Cardiac muscle cell (in vitro differentiated cells and primary cell): ENCODE results near the gene PCSK4. TPM values are rescaled to one million over a fixed set of nuclear protein-coding genes. Genes with fewer than 3 reads are reported as not detected.
"Not testable (repeated sequence)": the region's sequence is repeated elsewhere in the genome, so short reads cannot be mapped to it uniquely, and the experiment has no call there.

Experiments used
- DNase-seq, 2 donors: peaks; one replicate each; pipeline versions ENCODE4 v3.0.0 to v3.0.0-alpha.2; 2010 to 2017; ENCODE audit warnings: low read depth in 1 of 2, low spot score in 1 of 2
- H3K27ac ChIP-seq: fragments of 200-600 bp; sonication (generic); 2 replicates; pipeline ENCODE4 v1.5.1; 2016
- H3K27me3 ChIP-seq: fragments of 200-600 bp; sonication (generic); 2 replicates; pipeline ENCODE4 v1.6.0; 2016; ENCODE audit warnings: control low read depth
- H3K36me3 ChIP-seq: fragments of 200-600 bp; sonication (generic); 2 replicates; pipeline ENCODE4 v1.5.1; 2016; ENCODE audit warnings: control low read depth
- H3K4me1 ChIP-seq: fragments of 200-600 bp; sonication (generic); 2 replicates; pipeline ENCODE4 v1.8.1; 2017; ENCODE audit warnings: low read depth, mild to moderate bottlenecking, mixed run types
- H3K4me3 ChIP-seq: fragments of 200-600 bp; sonication (generic); 2 replicates; pipeline ENCODE4 v1.5.1; 2016; ENCODE audit warnings: mild to moderate bottlenecking
- H3K9me3 ChIP-seq: fragments of 200-600 bp; sonication (generic); 2 replicates; pipeline ENCODE4 v1.5.1; 2017; ENCODE audit warnings: low read depth, mild to moderate bottlenecking, control low read depth
- CTCF ChIP-seq: IDR thresholded peaks from 2 replicates; pipeline ENCODE4 v1.5.1; 2012; ENCODE audit warnings: low read depth, mild to moderate bottlenecking, low read length
- polyA plus RNA-seq: library from polyadenylated mRNA; unstranded; fragments of >200 nt; fragmentation: Nextera tagmentation; extraction: Ambion mirVana; gene quantifications from 2 replicates; pipeline ENCODE4 v1.2.1, GENCODE V29; 2016
- total RNA-seq: library from RNA; depleted of rRNA; stranded (reverse); fragments of >200 nt; gene quantifications from 2 replicates; pipeline ENCODE4 v1.2.3, GENCODE V29; 2016

PCSK4 gene
- total and polyA plus RNA-seq, 2 experiments from 2014 or later: 9.6 to 28.6 TPM

DNA sequence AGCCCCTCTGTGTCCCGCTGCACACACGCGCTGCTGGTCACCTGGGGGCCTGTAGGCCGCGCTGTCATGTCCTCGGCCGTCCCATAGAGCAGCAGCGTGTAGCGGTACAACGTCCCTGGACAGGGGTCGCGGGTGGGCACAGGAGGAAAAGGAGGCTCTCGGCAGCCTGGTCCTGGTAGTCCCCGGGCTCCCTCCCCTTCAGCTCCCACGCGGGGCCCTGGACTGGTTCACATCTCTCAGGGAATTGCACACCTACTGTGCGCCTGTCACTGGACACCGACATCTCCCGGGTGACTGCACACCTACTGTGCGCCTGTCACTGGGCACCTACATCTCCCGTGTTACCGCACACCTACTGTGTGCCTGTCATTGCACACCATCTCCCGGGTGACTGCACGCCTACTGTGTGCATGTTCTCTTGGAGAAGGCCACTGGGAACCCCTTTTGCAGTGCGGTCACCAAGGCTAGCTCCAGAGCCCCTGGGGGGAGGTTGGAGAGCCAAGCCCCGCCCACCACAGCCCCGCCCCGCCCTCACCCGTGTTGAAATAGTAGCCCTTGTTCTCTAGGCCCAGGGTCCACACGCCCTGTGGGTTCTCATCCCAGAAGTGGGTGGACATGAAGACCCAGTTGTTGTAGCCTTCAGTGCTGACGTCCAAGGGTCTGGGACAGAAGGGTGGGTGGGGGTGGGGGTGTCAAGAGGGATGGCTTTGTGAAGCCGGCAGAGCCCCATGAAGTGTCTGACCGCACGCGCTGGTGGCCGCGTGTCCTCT lies 7.6 kb downstream of the PCSK4 start:
- TF ChIP-seq CTCF: no peak
- H3K27me3 ChIP-seq: no peaks in the 10 kb centered on the region
- peaks cover 5% of the 10 kb centered on the region for H3K4me1 ChIP-seq
- H3K9me3 ChIP-seq: no peaks in the 10 kb centered on the region
- no peak overlapping the region for H3K27ac ChIP-seq
- H3K4me3 ChIP-seq: no peak overlapping the region
- no peak for DNase-seq
- H3K36me3 ChIP-seq: no peaks in the 10 kb centered on the region

DNA sequence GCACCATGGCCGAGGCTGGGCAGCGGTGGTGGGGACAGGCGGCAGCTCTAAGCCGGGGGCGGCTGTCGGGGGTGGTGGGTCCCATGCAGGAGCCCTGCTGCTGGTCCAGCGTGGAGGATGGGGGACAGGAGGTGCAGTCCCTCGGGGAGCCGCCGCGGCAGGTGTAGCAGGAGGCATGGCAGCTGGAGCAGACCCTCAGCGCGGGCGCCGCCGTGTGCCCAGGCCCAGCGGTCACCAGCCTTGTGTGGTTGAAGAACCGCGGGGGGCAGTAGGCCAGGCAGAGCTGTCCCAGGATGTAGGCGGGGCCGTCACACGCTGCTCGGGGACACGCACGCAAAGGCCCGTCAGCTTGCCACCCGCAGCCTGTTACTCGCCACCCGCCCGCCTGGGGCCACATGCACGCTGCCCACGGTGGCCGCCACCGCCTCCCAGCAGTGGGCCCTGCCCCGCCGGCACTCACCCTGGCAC lies 8.2 kb downstream of the PCSK4 start:
- H3K27ac ChIP-seq: no peak overlapping the region
- no peak for TF ChIP-seq CTCF
- H3K27me3 ChIP-seq: no peaks in the 10 kb centered on the region
- H3K9me3 ChIP-seq: no peaks in the 10 kb centered on the region
- H3K36me3 ChIP-seq: no peaks in the 10 kb centered on the region
- no peak overlapping the region for H3K4me3 ChIP-seq
- no peak for DNase-seq
- H3K4me1 ChIP-seq: peaks cover 5% of the 10 kb centered on the region

GRCh38 chr19:1481224-1481892 lies 8.8 kb downstream of the PCSK4 start:
- no peaks in the 10 kb centered on the region for H3K27me3 ChIP-seq
- H3K9me3 ChIP-seq: no peaks in the 10 kb centered on the region
- no peaks in the 10 kb centered on the region for H3K36me3 ChIP-seq
- H3K27ac ChIP-seq: no peak overlapping the region
- no peak overlapping the region for H3K4me3 ChIP-seq
- TF ChIP-seq CTCF: no peak
- peaks cover 5% of the 10 kb centered on the region for H3K4me1 ChIP-seq
- no peak for DNase-seq

GRCh38 chr19:1478934-1479707 lies 11.0 kb downstream of the PCSK4 start, which contains the start of gene C19orf25:
C19orf25 (minus strand) TSS chr19:1479215; CDS start chr19:1478903, 312 bp downstream.
- Histone ChIP-seq H3K36me3 (no peaks in the 10 kb centered on the region), H3K27me3 (no peaks in the 10 kb centered on the region), H3K9me3 (no peaks in the 10 kb centered on the region), H3K4me1 (peaks cover 5% of the 10 kb centered on the region), H3K27ac (peak within 1 kb of the TSS; percentile 62), H3K4me3 (peak within 1 kb of the TSS; percentile 59)
- peak; percentile 95 to 96 for DNase-seq
- no peak for TF ChIP-seq CTCF

GRCh38 chr19:1477056-1477455 lies 13.1 kb downstream of the PCSK4 start:
- not testable (repeated sequence) for H3K9me3 ChIP-seq, DNase-seq, H3K36me3 ChIP-seq, H3K27ac ChIP-seq, H3K4me3 ChIP-seq, H3K4me1 ChIP-seq
- peaks cover 18% of the 10 kb centered on the region for H3K27me3 ChIP-seq
